ENCODE data around the gene SEC22C. TPM values are rescaled to one million over a fixed set of nuclear protein-coding genes. Genes with fewer than 3 reads are reported as not detected.
A peak's percentile ranks its signal among the peaks of the same experiment; 100 is the strongest.

The SEC22C gene
- total and polyA plus RNA-seq, 4 donors: 23.3 to 61.4 (median 35.0) TPM

GRCh38 chr3:42531470-42531869 lies 50.3 kb downstream of the SEC22C start:
- H3K9me3 ChIP-seq (ENCODE audit: control insufficient read depth in 4 of 4, insufficient read depth in 3 of 4, low read length in 3 of 4): no peaks in the 10 kb centered on the region
- ATAC-seq (ENCODE audit: insufficient read depth, low FRiP score) (no peak), DNase-seq (no peak)
- H3K36me3 ChIP-seq (ENCODE audit: control insufficient read depth in 4 of 4, insufficient read depth in 4 of 4, low read length in 4 of 4): peaks cover 0 to 28% (median 0%) of the 10 kb centered on the region in 4 donors
- no peak overlapping the region for H3K4me3 ChIP-seq
- peak overlapping the region in 1 of 2 donors; percentile 59 for H3K27ac ChIP-seq (ENCODE audit: low read depth in 1 of 2, low read length in 1 of 2)
- H3K27me3 ChIP-seq (ENCODE audit: control insufficient read depth in 3 of 3, insufficient read depth in 3 of 3, low read length in 2 of 3): no peaks in the 10 kb centered on the region
- peaks cover 0 to 34% (median 0%) of the 10 kb centered on the region in 5 donors for H3K4me1 ChIP-seq (ENCODE audit: control insufficient read depth in 5 of 5, insufficient read depth in 5 of 5, low read length in 5 of 5)
- H3K9ac ChIP-seq (ENCODE audit: insufficient read depth in 1 of 2, low read length in 2 of 2): no peak overlapping the region
- 93 to 94% methylated on average over 6 of the region's 6 CpGs for WGBS, 2 donors
- no peak for TF ChIP-seq CTCF (IDR thresholded peaks at IDR 0.05; ENCODE audit: control extremely low read depth, extremely low read depth)

DNA sequence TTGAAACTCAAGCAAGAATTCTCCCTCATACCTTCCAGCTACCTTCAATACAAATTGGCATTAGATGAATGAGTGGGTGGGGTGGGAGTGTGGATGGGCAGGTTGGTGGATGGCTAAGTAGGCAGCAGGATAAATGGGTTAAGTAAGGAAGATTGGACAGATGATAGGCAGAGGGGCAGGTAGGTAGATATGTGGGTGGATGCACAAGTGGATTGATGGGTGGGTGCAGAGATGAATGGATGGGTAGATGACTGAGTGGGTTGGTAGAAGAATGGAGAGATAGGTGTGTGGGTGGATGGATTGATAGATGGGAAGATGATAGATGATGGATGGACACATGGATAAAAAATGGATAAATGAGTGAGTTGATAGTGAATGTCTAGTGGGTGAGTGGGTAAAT lies 51.7 kb downstream of the SEC22C start:
- H3K4me3 ChIP-seq: no peak overlapping the region
- peaks cover 0 to 37% (median 0%) of the 10 kb centered on the region in 5 donors for H3K4me1 ChIP-seq (ENCODE audit: control insufficient read depth in 5 of 5, insufficient read depth in 5 of 5, low read length in 5 of 5)
- peaks cover 0 to 34% (median 0%) of the 10 kb centered on the region in 4 donors for H3K36me3 ChIP-seq (ENCODE audit: control insufficient read depth in 4 of 4, insufficient read depth in 4 of 4, low read length in 4 of 4)
- DNase-seq (no peak), ATAC-seq (ENCODE audit: insufficient read depth, low FRiP score) (no peak)
- H3K9me3 ChIP-seq (ENCODE audit: control insufficient read depth in 4 of 4, insufficient read depth in 3 of 4, low read length in 3 of 4): no peaks in the 10 kb centered on the region
- no peaks in the 10 kb centered on the region for H3K27me3 ChIP-seq (ENCODE audit: control insufficient read depth in 3 of 3, insufficient read depth in 3 of 3, low read length in 2 of 3)
- no peak for TF ChIP-seq CTCF (IDR thresholded peaks at IDR 0.05; ENCODE audit: control extremely low read depth, extremely low read depth)
- H3K27ac ChIP-seq (ENCODE audit: low read depth in 1 of 2, low read length in 1 of 2): peak overlapping the region in 1 of 2 donors; percentile 7
- H3K9ac ChIP-seq (ENCODE audit: insufficient read depth in 1 of 2, low read length in 2 of 2): no peak overlapping the region

- ATAC-seq (ENCODE audit: insufficient read depth, low FRiP score): peak; percentile 14
Measured at GRCh38 chr3:42529468-42529867, 52.3 kb downstream of the SEC22C start.

More at GRCh38 chr3:42529468-42529867, 52.3 kb downstream of the SEC22C start:
- Histone ChIP-seq H3K9ac (ENCODE audit: insufficient read depth in 1 of 2, low read length in 2 of 2) (no peak overlapping the region), H3K4me1 (ENCODE audit: control insufficient read depth in 5 of 5, insufficient read depth in 5 of 5, low read length in 5 of 5) (peaks cover 0 to 37% (median 0%) of the 10 kb centered on the region in 5 donors), H3K4me3 (no peak overlapping the region), H3K9me3 (ENCODE audit: control insufficient read depth in 4 of 4, insufficient read depth in 3 of 4, low read length in 3 of 4) (no peaks in the 10 kb centered on the region), H3K27me3 (ENCODE audit: control insufficient read depth in 3 of 3, insufficient read depth in 3 of 3, low read length in 2 of 3) (no peaks in the 10 kb centered on the region), H3K27ac (ENCODE audit: low read depth in 1 of 2, low read length in 1 of 2) (peak overlapping the region in 1 of 2 donors; percentile 7), H3K36me3 (ENCODE audit: control insufficient read depth in 4 of 4, insufficient read depth in 4 of 4, low read length in 4 of 4) (peaks cover 0 to 34% (median 0%) of the 10 kb centered on the region in 4 donors)
- 10 to 53% methylated on average over 2 of the region's 2 CpGs for WGBS, 2 donors
- TF ChIP-seq CTCF (IDR thresholded peaks at IDR 0.05; ENCODE audit: control extremely low read depth, extremely low read depth): no peak
- DNase-seq: no peak
